ENCODE measurements around the gene CCDC33.

DNA sequence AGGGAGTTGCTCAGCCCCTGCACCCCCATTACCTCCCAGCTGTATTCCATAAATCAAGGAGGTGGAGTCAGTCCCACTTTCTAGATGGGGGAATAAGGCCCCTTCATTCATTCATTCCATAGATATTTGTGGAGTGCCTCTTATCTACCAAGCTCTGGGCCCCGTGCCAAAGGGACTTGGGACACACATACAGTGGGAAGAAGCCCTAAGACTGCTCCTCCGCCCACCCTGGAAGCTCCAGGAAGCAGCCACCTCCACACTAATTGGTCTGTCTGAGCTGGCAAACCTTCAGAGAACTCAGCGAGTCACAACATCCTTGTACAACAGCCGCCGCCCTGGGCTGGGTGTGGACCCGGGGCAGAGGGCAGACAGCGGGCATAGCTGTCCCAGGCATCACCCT, 40.0 kb upstream of the CCDC33 start:
- TF ChIP-seq, protein P1, sequence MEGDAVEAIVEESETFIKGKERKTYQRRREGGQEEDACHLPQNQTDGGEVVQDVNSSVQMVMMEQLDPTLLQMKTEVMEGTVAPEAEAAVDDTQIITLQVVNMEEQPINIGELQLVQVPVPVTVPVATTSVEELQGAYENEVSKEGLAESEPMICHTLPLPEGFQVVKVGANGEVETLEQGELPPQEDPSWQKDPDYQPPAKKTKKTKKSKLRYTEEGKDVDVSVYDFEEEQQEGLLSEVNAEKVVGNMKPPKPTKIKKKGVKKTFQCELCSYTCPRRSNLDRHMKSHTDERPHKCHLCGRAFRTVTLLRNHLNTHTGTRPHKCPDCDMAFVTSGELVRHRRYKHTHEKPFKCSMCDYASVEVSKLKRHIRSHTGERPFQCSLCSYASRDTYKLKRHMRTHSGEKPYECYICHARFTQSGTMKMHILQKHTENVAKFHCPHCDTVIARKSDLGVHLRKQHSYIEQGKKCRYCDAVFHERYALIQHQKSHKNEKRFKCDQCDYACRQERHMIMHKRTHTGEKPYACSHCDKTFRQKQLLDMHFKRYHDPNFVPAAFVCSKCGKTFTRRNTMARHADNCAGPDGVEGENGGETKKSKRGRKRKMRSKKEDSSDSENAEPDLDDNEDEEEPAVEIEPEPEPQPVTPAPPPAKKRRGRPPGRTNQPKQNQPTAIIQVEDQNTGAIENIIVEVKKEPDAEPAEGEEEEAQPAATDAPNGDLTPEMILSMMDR (IDR thresholded peaks at IDR 0.05; ENCODE audit: insufficient read depth, low read depth, low read length), result no peak
- no peak for TF ChIP-seq EZH2 (IDR thresholded peaks at IDR 0.05; ENCODE audit: insufficient read depth, low read length)
